ENCODE results near the gene CSAG3.
"Not testable (repeated sequence)": the region's sequence is repeated elsewhere in the genome, so short reads cannot be mapped to it uniquely, and the experiment has no call there.

DNA sequence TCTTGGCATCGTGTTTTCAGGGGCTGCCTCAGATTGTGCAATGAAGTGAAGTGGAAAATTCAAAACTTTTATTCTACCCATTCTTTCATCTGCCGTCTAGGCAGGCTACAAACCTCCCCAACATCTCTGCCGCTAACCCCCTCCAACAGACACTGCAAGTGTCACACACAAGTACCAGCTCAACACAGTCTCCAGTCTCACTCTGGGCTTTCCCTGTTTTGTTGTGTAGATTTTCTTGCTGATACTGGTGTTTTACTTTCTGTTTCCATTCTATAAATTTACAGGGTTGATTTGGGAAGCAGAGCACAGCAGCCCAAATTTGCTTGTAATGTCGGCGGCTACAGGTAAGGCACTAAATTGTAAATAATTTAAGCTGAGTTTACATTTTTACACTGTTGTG, 4.1 kb upstream of the CSAG3 start:
- TF ChIP-seq, protein P1, sequence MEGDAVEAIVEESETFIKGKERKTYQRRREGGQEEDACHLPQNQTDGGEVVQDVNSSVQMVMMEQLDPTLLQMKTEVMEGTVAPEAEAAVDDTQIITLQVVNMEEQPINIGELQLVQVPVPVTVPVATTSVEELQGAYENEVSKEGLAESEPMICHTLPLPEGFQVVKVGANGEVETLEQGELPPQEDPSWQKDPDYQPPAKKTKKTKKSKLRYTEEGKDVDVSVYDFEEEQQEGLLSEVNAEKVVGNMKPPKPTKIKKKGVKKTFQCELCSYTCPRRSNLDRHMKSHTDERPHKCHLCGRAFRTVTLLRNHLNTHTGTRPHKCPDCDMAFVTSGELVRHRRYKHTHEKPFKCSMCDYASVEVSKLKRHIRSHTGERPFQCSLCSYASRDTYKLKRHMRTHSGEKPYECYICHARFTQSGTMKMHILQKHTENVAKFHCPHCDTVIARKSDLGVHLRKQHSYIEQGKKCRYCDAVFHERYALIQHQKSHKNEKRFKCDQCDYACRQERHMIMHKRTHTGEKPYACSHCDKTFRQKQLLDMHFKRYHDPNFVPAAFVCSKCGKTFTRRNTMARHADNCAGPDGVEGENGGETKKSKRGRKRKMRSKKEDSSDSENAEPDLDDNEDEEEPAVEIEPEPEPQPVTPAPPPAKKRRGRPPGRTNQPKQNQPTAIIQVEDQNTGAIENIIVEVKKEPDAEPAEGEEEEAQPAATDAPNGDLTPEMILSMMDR (IDR thresholded peaks at IDR 0.05): not testable (repeated sequence)
- TF ChIP-seq POLR2A (IDR thresholded peaks at IDR 0.05): not testable (repeated sequence)
